Ammon's horn (tissue), 1 donor: Measurements from ENCODE around the gene COL23A1.
"Not testable (repeated sequence)": the region's sequence is repeated elsewhere in the genome, so short reads cannot be mapped to it uniquely, and the experiment has no call there.

Experiments used
- DNase-seq: peaks from one replicate; pipeline ENCODE4 v3.0.0-alpha.2; 2016; ENCODE audit warnings: low spot score

Gene COL23A1

GRCh38 chr5:178259623-178260536, 330.3 kb downstream of the COL23A1 start:
- no peak for DNase-seq

- no peak for DNase-seq
Observed at GRCh38 chr5:178257650-178258049, 332.5 kb downstream of the COL23A1 start.

- no peak for DNase-seq
Observed at GRCh38 chr5:178256746-178257145, 333.4 kb downstream of the COL23A1 start.

GRCh38 chr5:178253632-178254031, 336.6 kb downstream of the COL23A1 start:
- not testable (repeated sequence) for DNase-seq

GRCh38 chr5:178252258-178252657, 337.9 kb downstream of the COL23A1 start:
- DNase-seq = no peak

- no peak for DNase-seq
Observed at GRCh38 chr5:178250263-178250662, 339.9 kb downstream of the COL23A1 start.

- no peak for DNase-seq
Observed at GRCh38 chr5:178249191-178249989, 340.8 kb downstream of the COL23A1 start.

GRCh38 chr5:178248750-178249149, 341.4 kb downstream of the COL23A1 start:
- no peak for DNase-seq

- DNase-seq = no peak
Observed at GRCh38 chr5:178247481-178248456, 342.4 kb downstream of the COL23A1 start.

- no peak for DNase-seq
Observed at GRCh38 chr5:178246624-178247279, 343.4 kb downstream of the COL23A1 start.

- no peak for DNase-seq
Observed at GRCh38 chr5:178245389-178245788, 344.8 kb downstream of the COL23A1 start.

GRCh38 chr5:178244576-178244975, 345.6 kb downstream of the COL23A1 start:
- DNase-seq = no peak

- DNase-seq = no peak
Observed at GRCh38 chr5:178242416-178242815, 347.8 kb downstream of the COL23A1 start.

GRCh38 chr5:178241688-178242231, 348.4 kb downstream of the COL23A1 start:
- no peak for DNase-seq

- DNase-seq = peak; percentile 71
Observed at GRCh38 chr5:178241231-178241663, 348.9 kb downstream of the COL23A1 start.

- DNase-seq = no peak
Observed at GRCh38 chr5:178240766-178241165, 349.4 kb downstream of the COL23A1 start.

GRCh38 chr5:178240341-178240741, 349.9 kb downstream of the COL23A1 start:
- no peak for DNase-seq

GRCh38 chr5:178239626-178240301, 350.4 kb downstream of the COL23A1 start:
- not testable (repeated sequence) for DNase-seq

- no peak for DNase-seq
Observed at GRCh38 chr5:178238711-178239592, 351.2 kb downstream of the COL23A1 start.
